DND-41 (cell line): Measurements from ENCODE around the gene GALNT13.

ENCODE experiments used
- EZH2 ChIP-seq: IDR thresholded peaks from 3 replicates; pipeline ENCODE4 v1.6.1; 2012; ENCODE audit warnings: borderline replicate concordance, low read depth, mild to moderate bottlenecking, moderate library complexity, low read length, inconsistent platforms; ENCODE audit not compliant: severe bottlenecking
- TF ChIP-seq, protein P1 (sequence below): IDR thresholded peaks from 2 replicates; pipeline ENCODE4 v1.5.1; 2012; ENCODE audit warnings: borderline replicate concordance, low read length, moderate library complexity, mild to moderate bottlenecking; ENCODE audit not compliant: poor library complexity, severe bottlenecking; ENCODE audit errors: extremely low read depth

DNA sequence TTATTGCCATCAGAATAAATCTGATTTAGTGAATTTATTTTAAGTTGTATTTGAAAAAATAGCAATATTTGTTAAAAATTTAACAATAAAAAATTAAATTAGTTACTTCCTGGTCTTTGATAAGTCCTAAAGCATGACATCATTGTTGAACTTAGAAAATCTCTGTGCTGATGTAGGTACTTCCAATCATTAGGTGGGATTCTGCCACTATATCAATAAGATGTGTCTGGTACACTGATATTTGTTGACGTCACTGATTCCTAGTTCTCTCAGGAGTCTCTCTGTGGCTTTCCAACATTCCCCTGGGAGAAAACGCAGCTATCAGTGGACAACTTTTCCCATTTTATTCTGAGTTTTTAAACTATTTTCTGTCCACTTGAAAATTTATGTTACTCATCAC lies 143.5 kb downstream of the GALNT13 start:
- no peak for TF ChIP-seq EZH2
- TF ChIP-seq, protein P1, sequence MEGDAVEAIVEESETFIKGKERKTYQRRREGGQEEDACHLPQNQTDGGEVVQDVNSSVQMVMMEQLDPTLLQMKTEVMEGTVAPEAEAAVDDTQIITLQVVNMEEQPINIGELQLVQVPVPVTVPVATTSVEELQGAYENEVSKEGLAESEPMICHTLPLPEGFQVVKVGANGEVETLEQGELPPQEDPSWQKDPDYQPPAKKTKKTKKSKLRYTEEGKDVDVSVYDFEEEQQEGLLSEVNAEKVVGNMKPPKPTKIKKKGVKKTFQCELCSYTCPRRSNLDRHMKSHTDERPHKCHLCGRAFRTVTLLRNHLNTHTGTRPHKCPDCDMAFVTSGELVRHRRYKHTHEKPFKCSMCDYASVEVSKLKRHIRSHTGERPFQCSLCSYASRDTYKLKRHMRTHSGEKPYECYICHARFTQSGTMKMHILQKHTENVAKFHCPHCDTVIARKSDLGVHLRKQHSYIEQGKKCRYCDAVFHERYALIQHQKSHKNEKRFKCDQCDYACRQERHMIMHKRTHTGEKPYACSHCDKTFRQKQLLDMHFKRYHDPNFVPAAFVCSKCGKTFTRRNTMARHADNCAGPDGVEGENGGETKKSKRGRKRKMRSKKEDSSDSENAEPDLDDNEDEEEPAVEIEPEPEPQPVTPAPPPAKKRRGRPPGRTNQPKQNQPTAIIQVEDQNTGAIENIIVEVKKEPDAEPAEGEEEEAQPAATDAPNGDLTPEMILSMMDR, result no peak
